ENCODE data around the gene C1RL. TPM values are rescaled to one million over a fixed set of nuclear protein-coding genes. Genes with fewer than 3 reads are reported as not detected.

The C1RL gene
- total RNA-seq, 2 experiments from 2014 or later = 3.0 to 10.4 TPM

DNA sequence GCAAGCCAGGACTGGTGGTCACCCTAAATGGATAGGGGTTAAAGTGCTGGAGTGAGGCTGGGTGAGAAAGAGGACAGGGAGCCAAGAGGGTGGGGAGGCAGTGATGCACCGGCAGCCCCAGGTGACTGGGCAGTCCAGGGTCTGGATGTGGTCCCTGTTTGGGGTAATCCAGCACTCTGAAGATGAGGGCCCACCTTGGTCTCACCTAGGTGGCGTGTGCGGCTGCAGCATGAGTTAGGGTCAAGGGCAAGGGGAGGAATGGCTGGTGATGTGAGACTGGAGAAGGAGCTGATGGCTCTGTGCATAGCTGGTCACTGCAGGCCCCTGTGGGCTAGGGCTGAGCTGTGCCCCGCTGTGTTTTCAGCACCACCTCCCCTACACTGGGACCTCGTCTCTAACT lies 1.6 kb upstream of the C1RL start:
- H3K27ac ChIP-seq (ENCODE audit: low read depth, low read length, poor library complexity, severe bottlenecking) = no peak overlapping the region
- DNase-seq (ENCODE audit: low spot score) = no peak
- H2AFZ ChIP-seq (ENCODE audit: low read length) = no peak overlapping the region
- ChIA-PET POLR2A (interaction anchor here (0.8 kb wide), 1 partner anchor 12 kb away, joined by 3 read pairs; no protein-coding TSS in a partner anchor), CTCF (ENCODE audit: unreplicated experiment) (interaction anchor here (0.9 kb wide), 1 partner anchor 167 kb away, joined by 3 read pairs; the partner anchor contains the start of genes C12orf57 and RNU7-1)
- no peaks in the 10 kb centered on the region for H4K20me1 ChIP-seq (ENCODE audit: insufficient read depth, low read length)
- H3K4me3 ChIP-seq (ENCODE audit: low read depth, low read length, poor library complexity, severe bottlenecking) = no peak overlapping the region
- H3K36me3 ChIP-seq (ENCODE audit: insufficient read depth, low read length) = no peaks in the 10 kb centered on the region
- peaks cover 13% of the 10 kb centered on the region for H3K9me3 ChIP-seq (ENCODE audit: low read length)
- peaks cover 10% of the 10 kb centered on the region for H3K4me1 ChIP-seq (ENCODE audit: insufficient read depth, low read length, poor library complexity, severe bottlenecking)
- no peaks in the 10 kb centered on the region for H3K79me2 ChIP-seq (ENCODE audit: insufficient read depth, low read depth, low read length)
- no peaks in the 10 kb centered on the region for H3K9me2 ChIP-seq (ENCODE audit: insufficient read depth, low read length)
- intact Hi-C loops (cut with micrococcal nuclease; ENCODE audit: unreplicated experiment) = loop anchor here (10.0 kb wide), 1 partner anchor 1666 kb away; no protein-coding TSS in a partner anchor
- BruUV-seq (replicated peaks) = no TSS peak
- H3K4me2 ChIP-seq (ENCODE audit: low read length) = no peak overlapping the region
- no peak for TF ChIP-seq EZH2phosphoT487 (IDR thresholded peaks at IDR 0.05; ENCODE audit: borderline replicate concordance, low read depth, low read length)
- TF ChIP-seq, protein P1, sequence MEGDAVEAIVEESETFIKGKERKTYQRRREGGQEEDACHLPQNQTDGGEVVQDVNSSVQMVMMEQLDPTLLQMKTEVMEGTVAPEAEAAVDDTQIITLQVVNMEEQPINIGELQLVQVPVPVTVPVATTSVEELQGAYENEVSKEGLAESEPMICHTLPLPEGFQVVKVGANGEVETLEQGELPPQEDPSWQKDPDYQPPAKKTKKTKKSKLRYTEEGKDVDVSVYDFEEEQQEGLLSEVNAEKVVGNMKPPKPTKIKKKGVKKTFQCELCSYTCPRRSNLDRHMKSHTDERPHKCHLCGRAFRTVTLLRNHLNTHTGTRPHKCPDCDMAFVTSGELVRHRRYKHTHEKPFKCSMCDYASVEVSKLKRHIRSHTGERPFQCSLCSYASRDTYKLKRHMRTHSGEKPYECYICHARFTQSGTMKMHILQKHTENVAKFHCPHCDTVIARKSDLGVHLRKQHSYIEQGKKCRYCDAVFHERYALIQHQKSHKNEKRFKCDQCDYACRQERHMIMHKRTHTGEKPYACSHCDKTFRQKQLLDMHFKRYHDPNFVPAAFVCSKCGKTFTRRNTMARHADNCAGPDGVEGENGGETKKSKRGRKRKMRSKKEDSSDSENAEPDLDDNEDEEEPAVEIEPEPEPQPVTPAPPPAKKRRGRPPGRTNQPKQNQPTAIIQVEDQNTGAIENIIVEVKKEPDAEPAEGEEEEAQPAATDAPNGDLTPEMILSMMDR (conservative IDR thresholded peaks at IDR 0.05; ENCODE audit: low read length) = no peak

DNA sequence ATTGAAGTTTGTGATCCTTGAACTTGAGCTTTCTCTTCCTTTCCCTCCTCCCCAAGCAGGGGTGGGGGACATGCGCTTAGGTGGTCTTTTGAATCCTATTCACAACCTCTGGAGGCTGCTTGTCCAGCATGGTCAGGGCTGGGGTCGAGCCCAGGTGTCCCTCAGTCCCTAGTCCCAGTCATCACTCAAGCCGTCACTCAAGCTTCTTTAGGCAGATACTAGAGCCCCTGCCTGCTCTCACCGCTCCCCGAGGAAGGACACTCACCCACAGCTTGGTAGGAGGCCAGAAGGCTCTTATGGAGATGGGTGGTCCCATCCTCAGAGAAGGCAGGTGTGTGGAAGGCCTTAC lies 532 bp upstream of the C1RL start:
- Histone ChIP-seq H3K27ac (ENCODE audit: low read depth, low read length, poor library complexity, severe bottlenecking) (no peak overlapping the region), H4K20me1 (ENCODE audit: insufficient read depth, low read length) (no peaks in the 10 kb centered on the region), H3K9me3 (ENCODE audit: low read length) (peaks cover 16% of the 10 kb centered on the region), H3K79me2 (ENCODE audit: insufficient read depth, low read depth, low read length) (no peaks in the 10 kb centered on the region), H3K9me2 (ENCODE audit: insufficient read depth, low read length) (no peaks in the 10 kb centered on the region), H3K36me3 (ENCODE audit: insufficient read depth, low read length) (no peaks in the 10 kb centered on the region), H2AFZ (ENCODE audit: low read length) (no peak overlapping the region), H3K4me1 (ENCODE audit: insufficient read depth, low read length, poor library complexity, severe bottlenecking) (peaks cover 10% of the 10 kb centered on the region), H3K4me2 (ENCODE audit: low read length) (peak overlapping the region; percentile 71; the same call in 1 of the 2 replicates), H3K4me3 (ENCODE audit: low read depth, low read length, poor library complexity, severe bottlenecking) (peak overlapping the region; percentile 65)
- CTCF ChIA-PET (ENCODE audit: unreplicated experiment) = no interaction called here
- no TSS peak for BruUV-seq (replicated peaks)
- POLR2A ChIA-PET = interaction anchor here (0.6 to 3.1 kb wide), 4 partner anchors 13 to 165 kb away, joined by 4 to 18 read pairs (median 4); partner anchors contain the start of genes C12orf57 and RNU7-1
- no peak for DNase-seq (ENCODE audit: low spot score)
- intact Hi-C loops (cut with micrococcal nuclease; ENCODE audit: unreplicated experiment) = loop anchor here (2.0 to 5.0 kb wide), 4 partner anchors 92 to 237 kb away; partner anchors contain the start of genes C12orf57, LPCAT3 and SPSB2
- TF ChIP-seq, protein P1 (conservative IDR thresholded peaks at IDR 0.05; ENCODE audit: low read length) = no peak
- no peak for TF ChIP-seq EZH2phosphoT487 (IDR thresholded peaks at IDR 0.05; ENCODE audit: borderline replicate concordance, low read depth, low read length)
